Hematopoietic multipotent progenitor cell treated with erythropoietin and hydrocortisone succinate and interleukin-3 and kit ligand, for 8 days (in vitro differentiated cells): Measurements from ENCODE around the gene PPARG.

Source experiments
- DNase-seq: peaks from one replicate; pipeline ENCODE4 v3.0.0-alpha.2; 2015

The PPARG gene

DNA sequence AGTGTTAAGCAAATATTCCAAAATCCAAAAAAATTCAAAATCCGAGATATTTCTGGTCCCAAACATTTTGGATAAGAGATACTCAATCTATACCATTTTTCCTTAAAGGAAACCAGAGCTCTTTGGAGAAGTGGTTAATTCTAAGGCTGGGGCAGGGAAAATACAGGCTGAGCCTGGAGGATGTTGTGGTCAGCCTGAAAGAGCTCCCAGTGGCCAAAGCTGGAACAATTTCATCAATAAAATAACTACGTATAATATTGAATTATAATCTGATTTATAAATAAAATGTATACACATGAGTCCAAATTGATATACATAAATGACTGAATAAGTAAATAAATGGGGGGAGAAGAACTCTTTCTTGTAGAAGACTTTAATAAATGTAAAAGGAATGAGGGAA, 24.6 kb downstream of the PPARG start:
- no peak for DNase-seq

DNA sequence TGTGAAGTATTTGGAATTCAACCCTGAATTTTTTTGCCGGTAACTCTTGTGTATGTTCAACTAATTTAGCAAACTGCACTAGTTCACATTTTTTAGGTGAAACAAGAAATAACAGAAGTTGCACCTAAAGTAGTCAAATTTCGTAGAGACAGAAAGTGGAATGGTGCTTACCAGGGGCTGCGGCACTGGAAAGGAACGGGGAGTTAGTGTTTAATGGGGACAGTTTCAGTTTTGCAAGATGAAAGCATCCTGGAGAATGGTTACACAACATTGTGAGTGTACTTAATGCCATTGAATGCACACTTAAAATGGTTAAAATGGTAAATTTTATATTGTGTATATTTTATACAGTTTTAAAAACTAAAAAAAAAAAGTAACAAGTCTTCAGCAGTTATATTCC, 27.4 kb downstream of the PPARG start:
- DNase-seq: no peak

DNA sequence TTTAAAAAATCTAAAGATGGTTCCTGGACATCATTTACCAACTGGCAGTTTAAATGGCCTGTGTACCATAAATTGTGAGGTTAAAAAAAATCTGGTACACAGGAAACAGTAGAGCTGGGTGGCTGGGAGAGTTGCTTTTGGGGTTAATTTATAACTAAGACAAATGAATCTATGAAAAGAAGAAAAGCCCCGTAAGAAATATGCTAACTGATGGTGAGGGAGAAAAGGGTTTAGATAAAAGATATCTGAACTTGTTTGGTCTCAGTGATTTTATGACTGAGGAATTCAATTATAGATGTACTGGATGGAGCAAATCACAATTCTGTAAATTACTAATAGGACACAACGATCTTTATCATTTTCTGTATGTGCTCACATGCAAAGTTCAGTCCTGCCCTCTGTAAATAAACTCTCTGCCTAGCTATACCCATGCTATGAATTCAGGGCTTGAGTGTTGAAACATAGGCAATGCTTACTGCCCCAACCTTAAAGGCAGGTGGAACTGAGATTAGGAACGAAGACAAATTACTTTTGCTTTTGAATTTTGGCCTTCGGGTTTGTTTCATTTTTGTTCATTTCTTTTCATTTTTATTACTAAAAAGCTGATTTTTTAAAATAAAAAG, 28.0 kb downstream of the PPARG start:
- no peak for DNase-seq

DNA sequence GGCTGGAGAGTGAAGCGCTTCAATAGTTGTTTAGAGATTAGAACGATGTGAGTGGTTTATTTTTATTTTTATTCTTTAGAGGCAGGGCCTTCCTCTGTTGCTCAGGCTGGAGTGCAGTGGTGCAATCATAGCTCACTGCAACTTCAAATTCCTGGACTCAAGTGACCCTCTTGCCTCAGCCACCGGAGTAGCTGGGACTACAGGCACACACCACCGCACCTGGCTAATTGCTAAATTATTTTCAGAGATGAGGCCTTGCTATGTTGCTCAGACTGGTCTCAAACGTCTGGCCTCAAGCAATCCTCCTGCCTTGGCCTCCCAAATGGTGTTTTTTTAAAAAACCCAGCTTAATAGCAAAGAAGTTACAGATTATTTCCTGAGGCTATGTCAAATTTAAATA, 29.0 kb downstream of the PPARG start:
- no peak for DNase-seq

DNA sequence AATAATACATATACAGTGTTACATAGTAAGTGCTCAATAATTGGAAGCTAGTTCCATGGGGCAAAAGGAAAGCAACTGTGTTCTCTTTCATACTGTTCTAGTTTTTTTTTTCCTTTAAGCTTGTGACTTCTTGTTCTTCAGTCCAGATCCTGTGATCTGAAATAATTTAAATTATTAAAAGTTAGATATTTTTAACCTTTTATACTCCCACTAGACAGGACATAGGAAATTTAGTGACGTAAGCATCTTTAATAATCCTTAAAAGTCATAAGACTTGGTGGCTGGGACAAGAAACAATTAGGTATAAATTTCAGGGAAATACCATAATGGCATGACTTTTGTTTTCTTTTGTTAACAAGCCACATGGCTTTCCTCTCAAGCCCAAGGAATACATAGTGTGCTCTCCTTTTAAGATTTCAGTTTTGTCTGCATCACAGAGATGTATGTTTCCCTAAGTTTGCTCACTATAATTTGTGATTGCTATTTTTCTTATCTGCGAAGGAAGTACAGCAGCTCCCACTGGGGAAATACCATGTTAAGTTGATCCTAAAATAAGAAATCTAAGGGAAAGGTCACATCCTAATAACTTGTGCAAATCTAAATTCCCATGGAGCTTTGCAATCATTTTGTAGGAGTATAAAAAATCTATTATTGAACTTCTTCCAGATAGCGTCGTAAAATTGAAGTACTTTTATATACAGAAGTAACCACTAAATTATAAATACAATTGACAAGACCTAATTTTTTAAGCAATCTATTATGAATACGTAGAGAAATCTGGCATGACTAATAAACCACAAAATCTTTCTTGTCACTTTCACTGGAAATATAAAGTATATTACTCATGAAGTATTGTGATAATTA, 30.1 kb downstream of the PPARG start:
- DNase-seq: no peak

DNA sequence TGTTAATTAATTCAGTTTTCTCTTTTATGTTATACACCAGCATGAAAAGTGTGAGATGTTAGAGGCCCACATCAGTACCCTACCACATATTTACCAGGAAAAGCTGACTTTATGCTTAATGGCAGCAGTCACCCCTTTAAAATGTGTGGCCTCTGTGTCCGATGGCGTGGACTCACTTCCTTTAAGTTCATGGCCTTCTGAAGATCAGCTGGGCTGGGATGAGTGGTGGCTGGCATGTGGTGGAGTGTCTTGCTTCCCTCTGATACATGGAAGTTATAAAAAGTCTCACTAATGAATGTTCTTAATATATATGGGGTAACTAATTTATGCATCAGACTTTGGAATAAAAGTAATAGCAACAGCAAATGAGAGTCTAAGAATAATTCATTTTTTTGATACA, 32.1 kb downstream of the PPARG start:
- DNase-seq: no peak

DNA sequence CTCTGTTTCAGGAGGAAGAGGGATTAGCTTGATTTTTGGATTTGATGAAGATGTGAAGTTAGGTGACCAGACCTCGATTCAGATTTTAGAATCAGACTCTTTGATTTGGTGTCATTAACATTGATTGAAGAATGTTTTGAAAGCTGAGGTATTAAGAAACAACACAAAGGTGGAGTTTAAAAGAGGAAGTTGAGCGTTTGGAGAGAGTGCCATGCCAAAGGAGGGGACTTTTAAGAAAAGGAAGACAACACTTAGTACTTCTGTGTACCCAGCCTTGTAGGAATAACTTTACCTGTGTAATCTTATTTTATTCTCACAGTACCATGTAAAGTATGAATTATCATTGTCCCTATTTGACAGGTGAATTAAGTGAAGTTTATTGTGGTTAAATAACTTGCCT, 34.4 kb downstream of the PPARG start:
- DNase-seq: no peak

DNA sequence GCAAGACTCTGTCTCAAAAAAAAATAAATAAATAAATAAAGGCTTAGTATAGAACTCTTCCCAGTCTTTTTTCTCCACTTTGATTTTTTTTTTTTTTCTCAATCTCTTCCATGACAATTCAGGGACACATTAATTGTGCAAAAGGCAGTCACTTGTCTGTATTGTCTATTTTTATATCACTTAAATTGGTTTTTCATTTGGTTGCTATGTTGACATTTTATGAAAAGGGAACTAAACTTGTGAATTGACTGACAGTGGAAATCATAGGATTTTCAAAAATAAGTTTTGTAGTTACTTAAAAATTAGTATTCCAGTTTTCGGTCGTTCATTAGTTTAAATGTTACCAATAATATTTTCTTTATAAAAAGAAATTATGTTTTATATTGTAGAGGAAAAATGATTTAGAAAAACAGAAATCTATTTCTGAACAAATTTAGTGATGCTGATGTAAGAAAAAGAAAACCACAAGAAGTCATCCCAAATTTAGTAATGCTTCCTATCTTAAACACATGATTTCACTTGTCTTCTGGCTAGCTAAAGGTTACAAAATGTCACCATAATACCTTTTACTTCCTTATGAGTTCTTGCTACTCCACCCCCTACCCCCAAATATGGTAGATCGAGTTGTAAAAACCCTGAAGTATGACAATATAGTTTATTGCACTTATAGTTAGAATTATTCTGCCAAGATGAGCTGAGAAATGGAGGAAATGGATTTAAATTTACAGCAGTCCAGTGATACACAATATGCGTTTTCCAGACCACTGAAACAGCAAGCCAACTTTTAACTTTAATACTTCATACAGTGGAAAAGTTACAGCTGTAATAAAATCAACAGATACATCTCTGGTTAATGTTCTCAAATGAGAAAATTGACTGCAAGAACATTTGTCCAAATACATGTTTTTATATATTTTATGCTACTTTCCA, 37.0 kb downstream of the PPARG start:
- DNase-seq: no peak

DNA sequence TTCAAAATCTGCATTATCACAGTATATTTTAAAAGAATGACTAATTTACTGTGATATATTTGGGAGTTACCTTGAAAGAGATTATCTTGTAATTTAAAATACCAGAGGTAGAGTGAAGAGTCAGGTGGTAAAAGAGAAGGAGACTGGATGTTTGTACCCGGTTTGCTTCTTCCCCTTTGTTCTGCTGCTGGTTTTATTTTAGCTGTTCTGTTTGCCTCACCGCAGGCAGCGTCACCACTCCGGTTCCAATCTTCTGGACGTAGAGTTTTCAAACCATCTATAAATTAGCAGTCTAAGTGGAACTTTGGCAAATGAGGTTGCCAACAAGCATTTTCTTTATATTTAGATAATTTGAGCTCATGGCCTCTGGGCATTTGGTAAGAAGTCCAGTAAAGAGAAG, 38.2 kb downstream of the PPARG start:
- DNase-seq: no peak

DNA sequence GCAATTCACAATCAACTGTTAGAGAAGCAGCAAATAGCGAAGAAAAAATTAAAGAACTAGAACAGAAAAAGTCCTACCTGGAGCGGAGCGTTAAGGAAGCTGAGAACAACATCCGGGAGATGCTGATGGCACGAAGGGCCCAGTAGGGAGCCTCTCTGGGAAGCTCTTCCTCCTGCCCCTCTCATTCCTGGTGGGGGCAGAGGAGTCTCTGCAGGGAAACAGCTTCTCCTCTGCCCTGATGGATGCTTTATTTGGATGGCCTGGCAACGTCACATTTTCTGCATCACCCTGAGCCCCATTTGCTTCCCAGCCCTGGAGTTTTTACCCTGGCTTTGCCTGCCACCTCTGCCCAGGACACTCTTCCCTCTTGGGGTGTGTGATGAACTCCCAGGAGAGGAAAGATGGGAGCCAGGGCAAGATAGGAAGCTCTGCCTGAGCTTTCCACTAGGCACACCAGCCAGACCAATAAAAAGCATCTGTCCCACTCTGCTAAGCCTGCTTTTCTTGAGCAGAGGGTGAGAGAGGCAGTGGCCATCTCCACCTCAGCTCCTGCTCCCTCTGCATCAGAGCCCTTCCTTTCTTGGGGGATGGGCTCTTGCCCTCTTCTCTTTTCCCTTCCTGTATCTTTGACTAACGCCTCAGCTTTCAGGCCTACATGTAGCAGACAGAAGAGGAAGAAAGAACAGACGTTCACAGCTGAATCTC, 39.4 kb downstream of the PPARG start:
- DNase-seq: no peak

DNA sequence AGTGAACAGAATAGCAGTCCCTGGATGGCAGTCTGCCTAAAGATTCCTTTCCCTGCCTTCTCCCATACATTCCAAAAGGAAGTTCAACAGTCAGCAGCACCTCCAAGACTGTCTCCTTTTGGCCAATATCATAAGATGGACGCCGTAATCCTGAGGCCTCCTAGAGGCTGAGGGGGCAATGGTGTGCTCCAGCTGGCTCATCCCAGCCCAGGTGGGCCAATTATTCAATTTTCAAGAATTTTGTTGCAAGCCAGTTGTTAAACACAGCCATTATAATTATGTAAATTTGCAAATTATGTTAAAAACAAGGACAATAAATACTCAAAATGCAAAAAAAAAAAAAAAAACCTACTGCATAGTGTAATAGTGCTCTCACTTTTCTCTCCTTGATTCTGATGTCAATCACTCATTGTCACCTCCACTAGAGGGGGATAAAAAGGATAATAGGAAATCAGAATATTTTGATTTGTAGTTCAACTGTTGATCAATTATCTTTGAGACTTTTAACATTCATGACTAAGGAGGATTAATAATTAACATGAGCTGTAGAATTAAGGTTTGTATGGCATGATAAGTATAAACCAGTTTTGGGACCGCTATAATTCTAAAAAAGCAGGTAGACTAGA, 40.1 kb downstream of the PPARG start:
- no peak for DNase-seq

DNA sequence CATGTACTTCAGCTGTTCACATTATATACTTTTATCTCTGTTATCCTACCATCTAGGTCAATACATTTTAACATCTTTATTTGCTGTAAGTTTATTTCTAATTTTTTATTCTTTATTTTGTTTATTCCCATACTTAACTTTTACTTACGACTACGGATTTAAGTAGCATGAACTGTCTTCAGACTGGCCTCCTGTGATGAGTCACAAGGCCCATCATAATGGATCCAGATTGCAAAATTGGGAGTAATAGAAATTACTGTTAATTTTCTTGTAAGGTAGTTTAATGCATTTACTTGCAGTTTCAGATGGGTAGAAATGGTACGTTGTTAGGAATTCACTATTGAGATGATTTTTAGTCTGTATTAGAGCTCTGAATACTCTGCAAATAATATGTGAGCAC, 45.9 kb downstream of the PPARG start:
- DNase-seq: no peak

DNA sequence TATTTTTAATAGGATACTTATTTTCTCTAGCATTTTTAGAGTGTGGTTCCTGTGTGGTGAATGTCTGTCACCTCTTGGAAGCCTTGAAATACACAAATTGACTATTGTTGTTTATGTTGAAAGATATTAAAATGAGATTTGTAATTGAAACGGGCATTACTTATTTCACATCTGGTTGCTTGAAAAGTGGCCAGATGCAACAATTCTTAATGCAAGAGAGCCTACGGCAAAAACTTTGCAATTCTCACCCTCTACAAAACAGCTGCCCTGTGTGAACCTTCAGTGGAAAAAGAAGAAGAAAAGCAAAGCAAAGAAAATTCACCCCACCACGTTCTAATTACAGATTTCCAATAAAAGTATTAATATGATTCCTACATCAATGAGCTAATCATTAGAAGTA, 46.6 kb downstream of the PPARG start:
- no peak for DNase-seq

DNA sequence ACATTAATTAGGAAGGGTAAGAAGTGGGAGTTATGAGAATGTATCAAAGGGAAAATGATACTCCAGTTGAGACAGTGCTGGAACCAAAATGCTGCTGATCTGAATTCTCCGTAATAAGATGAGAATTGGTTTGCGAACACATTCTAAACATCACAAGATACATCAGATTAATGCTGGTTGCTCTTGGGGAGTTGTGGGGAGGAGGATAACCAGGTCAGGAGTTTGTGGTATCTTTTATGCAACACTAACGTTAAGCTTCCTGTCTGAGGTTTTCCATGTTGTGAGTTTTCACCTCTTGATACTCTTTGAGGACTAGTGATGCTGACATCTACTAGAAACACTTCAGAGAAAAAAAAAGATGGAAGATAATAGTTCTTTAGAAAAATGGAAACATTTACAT, 47.2 kb downstream of the PPARG start:
- no peak for DNase-seq

DNA sequence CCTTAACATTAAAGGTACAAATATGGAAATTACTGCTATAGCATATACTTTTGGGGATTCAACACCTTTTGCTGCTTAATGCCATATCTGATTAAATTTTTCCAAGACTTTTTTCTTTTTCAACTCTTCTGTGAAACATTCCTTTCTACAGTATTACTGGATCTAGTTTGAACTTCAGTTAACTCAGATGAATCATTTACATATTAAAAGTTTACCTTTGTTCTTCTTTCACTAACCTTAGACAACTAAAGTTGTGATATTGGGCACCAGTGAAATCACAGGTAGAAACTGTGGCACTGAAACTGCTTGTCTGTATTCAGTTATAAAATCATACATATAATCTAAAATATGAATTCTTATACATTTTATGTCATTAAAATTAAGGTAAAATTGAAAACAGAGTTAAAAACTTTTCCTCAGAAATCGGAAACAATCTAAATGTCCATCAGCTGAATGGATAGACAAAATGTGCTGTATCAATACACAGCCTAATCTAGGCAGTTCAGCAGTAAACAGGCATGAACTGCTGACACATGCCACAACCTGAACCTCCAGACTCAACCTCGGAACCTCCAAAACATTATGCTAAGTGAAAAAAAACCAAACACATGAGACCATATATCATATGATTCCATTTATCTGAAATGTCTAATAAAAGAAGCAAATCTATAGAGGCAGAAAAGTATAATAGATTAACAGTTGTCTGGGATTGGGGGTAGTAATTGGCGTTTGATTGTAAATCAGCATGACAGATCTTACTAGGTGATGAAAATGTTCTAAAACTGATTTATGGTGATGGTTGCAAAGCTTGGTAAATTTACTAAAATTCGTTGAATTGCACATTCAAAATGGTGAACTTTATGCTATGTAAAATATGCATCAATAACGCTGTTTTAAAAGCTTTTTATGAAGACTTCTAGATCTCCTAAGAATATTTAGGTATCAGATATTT, 50.0 kb downstream of the PPARG start:
- no peak for DNase-seq

DNA sequence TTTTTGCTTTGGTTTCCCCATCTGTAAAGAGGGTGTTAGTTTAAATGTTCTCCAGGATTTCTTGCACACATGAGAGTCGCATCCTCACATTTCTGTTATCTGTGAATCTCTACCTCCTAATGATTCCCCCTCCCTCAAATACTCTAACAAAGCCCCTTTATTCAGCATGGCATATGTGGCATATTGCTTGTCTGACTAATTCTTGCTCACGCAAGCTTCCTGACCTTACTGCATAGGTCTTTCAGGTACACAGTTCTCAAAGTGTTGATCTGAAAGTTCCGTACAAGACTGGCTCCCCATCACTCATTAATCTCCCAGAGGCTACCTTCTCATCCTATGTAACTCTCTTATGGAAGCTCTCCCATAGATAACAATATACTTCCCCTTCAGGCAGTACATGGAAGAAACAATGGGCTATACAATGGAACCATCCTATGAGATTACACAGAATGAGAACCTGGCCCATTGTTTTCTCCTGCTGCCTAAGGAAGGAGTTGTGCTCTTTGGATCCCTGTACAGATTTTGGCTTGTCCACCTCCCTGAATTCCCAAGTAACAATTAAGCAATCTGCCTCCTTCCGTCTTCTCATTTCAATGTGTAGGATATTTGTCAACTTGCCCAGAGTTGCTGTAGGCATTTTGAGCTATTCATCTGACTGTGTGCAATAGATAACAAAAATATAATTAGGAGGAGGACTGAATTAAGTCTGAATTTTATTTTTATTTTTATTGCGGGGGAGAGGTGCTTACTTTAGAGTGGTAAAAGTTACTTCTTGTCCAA, 51.0 kb downstream of the PPARG start:
- DNase-seq: no peak

DNA sequence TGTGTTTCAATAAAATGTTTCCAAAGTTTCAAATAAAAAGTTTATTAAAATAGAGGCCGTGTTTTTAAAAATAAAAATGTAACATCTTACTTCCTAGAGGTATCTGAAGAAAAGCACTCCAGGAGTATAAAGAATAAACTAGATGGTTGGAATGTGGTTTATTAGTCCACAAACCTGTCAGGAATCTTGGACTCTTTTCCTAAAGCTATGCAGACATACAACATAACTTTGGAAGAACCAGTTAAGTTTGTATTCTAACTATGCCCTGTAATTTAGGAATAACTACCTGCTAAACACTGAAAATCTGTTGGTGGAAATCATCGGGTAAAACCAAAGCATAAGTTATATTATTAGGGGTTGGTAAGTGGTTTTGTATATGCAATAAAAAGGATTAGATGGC, 51.6 kb downstream of the PPARG start:
- DNase-seq: no peak

DNA sequence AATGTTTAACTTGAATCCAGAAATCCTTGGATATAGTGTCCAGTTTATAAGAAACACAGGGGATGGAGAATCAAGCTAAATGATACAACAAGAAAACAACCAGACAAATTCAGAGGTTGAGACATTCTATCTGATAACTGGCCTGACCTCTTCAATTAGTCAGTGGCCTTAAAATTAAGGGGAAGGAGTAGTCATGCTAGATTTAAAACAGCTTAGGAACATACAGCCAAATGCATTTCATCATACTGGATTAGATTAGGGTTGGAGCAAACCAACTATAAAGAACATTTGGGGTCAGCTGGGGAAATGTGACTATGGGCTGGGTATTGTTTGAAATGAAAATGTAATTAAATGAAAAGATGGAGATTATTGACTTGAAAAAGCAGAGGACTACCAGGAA, 53.3 kb downstream of the PPARG start:
- no peak for DNase-seq

DNA sequence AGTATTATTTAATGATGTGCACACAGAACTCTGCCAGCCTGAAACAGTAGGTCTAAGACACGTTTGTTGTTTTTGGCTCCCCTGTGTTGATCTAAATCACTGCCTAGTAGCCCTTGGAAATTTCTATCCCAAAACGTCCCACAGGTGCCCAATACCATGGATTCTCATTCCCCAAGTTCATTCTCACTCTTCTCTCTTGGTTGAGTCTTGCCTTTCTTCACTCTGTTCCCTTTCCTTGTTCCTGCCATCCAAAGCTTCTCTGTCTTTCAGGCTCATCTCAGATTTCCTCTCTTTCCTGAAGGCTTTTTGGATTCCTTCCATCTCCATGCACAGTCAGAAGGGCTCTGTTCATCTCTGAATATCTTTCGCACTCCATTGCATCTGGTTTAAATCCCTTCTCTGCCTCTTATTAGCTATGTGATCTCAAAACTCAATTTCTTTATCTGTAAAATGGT, 54.2 kb downstream of the PPARG start:
- no peak for DNase-seq

DNA sequence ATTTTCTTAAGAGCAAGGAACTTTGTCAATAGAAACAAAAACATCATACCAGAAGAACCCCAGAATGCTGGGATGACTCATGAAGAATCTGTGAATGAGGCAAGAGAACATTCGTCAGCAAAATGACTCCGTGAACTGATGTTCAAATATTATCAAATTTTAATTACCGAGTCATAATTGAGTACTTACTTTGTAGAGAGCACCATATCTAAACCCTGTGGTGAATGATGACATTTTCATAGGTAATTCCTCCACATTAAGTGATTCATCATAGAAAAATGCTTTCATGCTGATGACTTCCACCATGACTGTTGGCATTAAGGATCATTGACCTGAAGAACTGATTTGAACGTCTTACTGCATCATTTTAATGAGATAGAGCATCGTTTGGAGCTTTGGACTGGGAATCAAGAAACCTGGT, 56.3 kb downstream of the PPARG start:
- DNase-seq: no peak
